H9 (cell line): ENCODE data around the gene PRKAG2. TPM values are rescaled to one million over a fixed set of nuclear protein-coding genes. Genes with fewer than 3 reads are reported as not detected.

Experiments
- DNase-seq: peaks from one replicate; pipeline ENCODE4 v3.0.0-alpha.2; 2017
- H2AFZ ChIP-seq: one replicate; pipeline ENCODE4 v1.6.1; 2013; ENCODE audit warnings: mild to moderate bottlenecking, low read length, control low read depth, moderate library complexity
- H2AK5ac ChIP-seq: 2 replicates; pipeline ENCODE4 v1.6.1; 2013; ENCODE audit warnings: low read length, control low read depth, mixed read lengths; ENCODE audit not compliant: insufficient read length
- H2BK120ac ChIP-seq: one replicate; pipeline ENCODE4 v1.6.1; 2013; ENCODE audit warnings: low read depth, mild to moderate bottlenecking, low read length, control low read depth, inconsistent platforms; ENCODE audit not compliant: poor library complexity, severe bottlenecking
- H2BK12ac ChIP-seq: 2 replicates; pipeline ENCODE4 v1.6.1; 2013; ENCODE audit warnings: low read length, control low read depth, mixed read lengths, low read depth; ENCODE audit not compliant: insufficient read length
- H2BK15ac ChIP-seq: 2 replicates; pipeline ENCODE4 v1.6.1; 2013; ENCODE audit warnings: low read depth, low read length, control low read depth
- H2BK20ac ChIP-seq: one replicate; pipeline ENCODE4 v1.6.1; 2013; ENCODE audit warnings: low read depth, mild to moderate bottlenecking, low read length, control low read depth, inconsistent platforms; ENCODE audit not compliant: poor library complexity, severe bottlenecking
- H2BK5ac ChIP-seq: 2 replicates; pipeline ENCODE4 v1.6.1; 2013; ENCODE audit warnings: low read length, control low read depth, mixed read lengths; ENCODE audit not compliant: insufficient read length
- H3K14ac ChIP-seq: 2 replicates; pipeline ENCODE4 v1.6.1; 2013; ENCODE audit warnings: low read length, control low read depth; ENCODE audit not compliant: insufficient read depth
- H3K18ac ChIP-seq: 2 replicates; pipeline ENCODE4 v1.6.1; 2013; ENCODE audit warnings: low read depth, mild to moderate bottlenecking, mixed read lengths, low read length, control low read depth; ENCODE audit not compliant: insufficient read length
- H3K23ac ChIP-seq: 2 replicates; pipeline ENCODE4 v1.6.1; 2013; ENCODE audit warnings: low read length, control low read depth, mixed read lengths, low read depth; ENCODE audit not compliant: insufficient read length
- H3K23me2 ChIP-seq: 2 replicates; pipeline ENCODE4 v1.6.1; 2013; ENCODE audit warnings: low read depth, mild to moderate bottlenecking, mixed read lengths, low read length, control low read depth; ENCODE audit not compliant: insufficient read length, poor library complexity, severe bottlenecking
- H3K27ac ChIP-seq: 2 replicates; pipeline ENCODE4 v1.5.1; 2013; ENCODE audit warnings: low read length, control low read depth, mixed read lengths, low read depth; ENCODE audit not compliant: insufficient read length
- H3K27me3 ChIP-seq: 2 replicates; pipeline ENCODE4 v1.6.1; 2013; ENCODE audit warnings: low read length, control low read depth, inconsistent platforms; ENCODE audit not compliant: insufficient read depth
- H3K4ac ChIP-seq: 2 replicates; pipeline ENCODE4 v1.6.1; 2013; ENCODE audit warnings: low read depth, mild to moderate bottlenecking, control low read depth, inconsistent platforms, low read length, moderate library complexity
- H3K4me1 ChIP-seq: 2 replicates; pipeline ENCODE4 v1.6.1; 2013; ENCODE audit warnings: low read length, control low read depth, inconsistent platforms; ENCODE audit not compliant: insufficient read depth
- H3K4me2 ChIP-seq: 2 replicates; pipeline ENCODE4 v1.6.1; 2013; ENCODE audit warnings: low read length, control low read depth, mixed read lengths; ENCODE audit not compliant: insufficient read length, insufficient read depth
- H3K56ac ChIP-seq: 2 replicates; pipeline ENCODE4 v1.6.1; 2013; ENCODE audit warnings: low read depth, mild to moderate bottlenecking, mixed read lengths, low read length, control low read depth; ENCODE audit not compliant: insufficient read length
- H3K79me1 ChIP-seq: 2 replicates; pipeline ENCODE4 v1.6.1; 2013; ENCODE audit warnings: low read depth, mild to moderate bottlenecking, moderate library complexity, low read length, control low read depth, inconsistent platforms; ENCODE audit not compliant: insufficient read depth, poor library complexity, severe bottlenecking
- H3K79me2 ChIP-seq: 2 replicates; pipeline ENCODE4 v1.6.1; 2013; ENCODE audit warnings: low read length, control low read depth, inconsistent platforms; ENCODE audit not compliant: insufficient read depth
- H3K9ac ChIP-seq: 2 replicates; pipeline ENCODE4 v1.6.1; 2013; ENCODE audit warnings: low read length, control low read depth, mixed read lengths; ENCODE audit not compliant: insufficient read length; ENCODE audit errors: extremely low read depth
- H3K9me3 ChIP-seq: one replicate; pipeline ENCODE4 v1.6.1; 2013; ENCODE audit warnings: low read depth, low read length, inconsistent platforms; ENCODE audit not compliant: control insufficient read depth
- H3T11ph ChIP-seq: one replicate; pipeline ENCODE4 v1.6.1; 2013; ENCODE audit warnings: mild to moderate bottlenecking, low read length, control low read depth, inconsistent platforms
- H4K20me1 ChIP-seq: one replicate; pipeline ENCODE4 v1.6.1; 2013; ENCODE audit not compliant: control insufficient read depth, insufficient read length, insufficient read depth
- H4K5ac ChIP-seq: 2 replicates; pipeline ENCODE4 v1.6.1; 2013; ENCODE audit warnings: low read depth, mild to moderate bottlenecking, mixed read lengths, low read length, control low read depth; ENCODE audit not compliant: insufficient read length
- H4K8ac ChIP-seq: replicated peaks from 2 replicates; pipeline ENCODE4 v1.6.1; 2013; ENCODE audit warnings: low read length, control low read depth, mixed read lengths, low read depth; ENCODE audit not compliant: insufficient read length
- H4K91ac ChIP-seq: 2 replicates; pipeline ENCODE4 v1.6.1; 2013; ENCODE audit warnings: low read depth, mild to moderate bottlenecking, moderate library complexity, mixed read lengths, low read length, control low read depth; ENCODE audit not compliant: insufficient read length
- H3K27ac Mint-ChIP-seq, 3 experiments: 2 replicates in 2 of 3; 3 replicates in 1 of 3; pipeline ENCODE4 v1.8.0; 2020 to 2021; ENCODE audit warnings: mixed read lengths in 3 of 3, mild to moderate bottlenecking in 1 of 3, moderate library complexity in 1 of 3
- H3K27me3 Mint-ChIP-seq: 2 replicates; pipeline ENCODE4 v1.8.0; 2021; ENCODE audit warnings: low read depth, mild to moderate bottlenecking, moderate library complexity, mixed read lengths
- H3K36me3 Mint-ChIP-seq, 3 experiments: 2 replicates in 2 of 3; 3 replicates in 1 of 3; pipeline ENCODE4 v1.8.0; 2020 to 2021; ENCODE audit warnings: low read depth in 3 of 3, mixed read lengths in 3 of 3; ENCODE audit not compliant: insufficient read depth in 1 of 3
- H3K4me1 Mint-ChIP-seq, 2 experiments: 2 replicates each; pipeline ENCODE4 v1.8.0; 2020; ENCODE audit warnings: mixed read lengths in 2 of 2
- H3K4me3 Mint-ChIP-seq, 2 experiments: 2 replicates in 1 of 2; 3 replicates in 1 of 2; pipeline ENCODE4 v1.8.0; 2020 to 2021; ENCODE audit warnings: mild to moderate bottlenecking in 2 of 2, mixed read lengths in 2 of 2, moderate library complexity in 1 of 2
- H3K9me3 Mint-ChIP-seq, 2 experiments: 2 replicates in 1 of 2; 3 replicates in 1 of 2; pipeline ENCODE4 v1.8.0; 2020; ENCODE audit warnings: mild to moderate bottlenecking in 2 of 2, mixed read lengths in 2 of 2, moderate library complexity in 1 of 2
- CTCF ChIP-seq: fragments of 200-600 bp; sonication (generic); conservative IDR thresholded peaks from 3 replicates; pipeline ENCODE4 v1.8.0; 2021; ENCODE audit warnings: antibody characterized with exemption, mild to moderate bottlenecking
- WGBS: extraction: QIAGEN DNeasy Blood & Tissue Kit; methylation state at CpG from one replicate; pipeline ENCODE4 v1.1.7; 2013; ENCODE audit warnings: missing lambda C conversion rate, low lambda C conversion rate, mixed read lengths; ENCODE audit not compliant: insufficient read length; ENCODE audit errors: extremely low coverage; 5-methylcytosine and 5-hydroxymethylcytosine counted together
- total RNA-seq: library from RNA; stranded (reverse); gene quantifications from 2 replicates; pipeline ENCODE4 v1.2.1, GENCODE V29; 2021

PRKAG2 gene
- total RNA-seq, 1 experiment from 2014 or later: 11.8 TPM

GRCh38 chr7:151872531-151873401, 4.1 kb downstream of the PRKAG2 start:
- H4K8ac ChIP-seq: no peak overlapping the region
- no peaks in the 10 kb centered on the region for H3K79me2 ChIP-seq
- H3K36me3 Mint-ChIP-seq: no peaks in the 10 kb centered on the region
- H2BK5ac ChIP-seq: no peak overlapping the region
- no peak overlapping the region for H4K5ac ChIP-seq
- peaks cover 50% of the 10 kb centered on the region for H3K27me3 Mint-ChIP-seq
- H4K20me1 ChIP-seq: no peaks in the 10 kb centered on the region
- peaks cover 23% of the 10 kb centered on the region for H3K23me2 ChIP-seq
- H3K4me1 ChIP-seq: peaks cover 2% of the 10 kb centered on the region; the same call in 1 of the 2 replicates
- H2AFZ ChIP-seq: no peak overlapping the region
- no CpG with 5 or more reads among the region's 16 CpGs for WGBS
- no peak overlapping the region for H3K27ac ChIP-seq
- H3K23ac ChIP-seq: no peak overlapping the region
- no peak for TF ChIP-seq CTCF
- DNase-seq: no peak
- no peak overlapping the region for H3K14ac ChIP-seq
- H2BK20ac ChIP-seq: no peak overlapping the region
- no peak overlapping the region for H2BK15ac ChIP-seq
- H3K4ac ChIP-seq: no peak overlapping the region
- H3K18ac ChIP-seq: no peak overlapping the region
- no peak overlapping the region for H3K4me3 Mint-ChIP-seq
- no peaks in the 10 kb centered on the region; the same call in 1 of the 2 replicates for H3K27me3 ChIP-seq
- H3T11ph ChIP-seq: no peak overlapping the region
- H3K9me3 Mint-ChIP-seq: no peaks in the 10 kb centered on the region
- no peak overlapping the region for H2BK120ac ChIP-seq
- H2BK12ac ChIP-seq: no peak overlapping the region
- H3K79me1 ChIP-seq: no peaks in the 10 kb centered on the region
- no peaks in the 10 kb centered on the region for H3K9me3 ChIP-seq
- no peak overlapping the region for H3K27ac Mint-ChIP-seq
- H3K4me1 Mint-ChIP-seq: peaks cover 19 to 23% of the 10 kb centered on the region in 2 experiments
- H4K91ac ChIP-seq: no peak overlapping the region
- H2AK5ac ChIP-seq: no peak overlapping the region
- H3K4me2 ChIP-seq: no peak overlapping the region
- no peak overlapping the region for H3K56ac ChIP-seq
- no peak overlapping the region for H3K9ac ChIP-seq
